CD4-positive, alpha-beta T cell treated with Interleukin-15 for 1 hour (primary cell): Measurements from ENCODE around the gene PTPRK.

Experiments
- DNase-seq: peaks from one replicate; pipeline ENCODE4 v3.0.0-alpha.2; 2020

PTPRK gene

DNA sequence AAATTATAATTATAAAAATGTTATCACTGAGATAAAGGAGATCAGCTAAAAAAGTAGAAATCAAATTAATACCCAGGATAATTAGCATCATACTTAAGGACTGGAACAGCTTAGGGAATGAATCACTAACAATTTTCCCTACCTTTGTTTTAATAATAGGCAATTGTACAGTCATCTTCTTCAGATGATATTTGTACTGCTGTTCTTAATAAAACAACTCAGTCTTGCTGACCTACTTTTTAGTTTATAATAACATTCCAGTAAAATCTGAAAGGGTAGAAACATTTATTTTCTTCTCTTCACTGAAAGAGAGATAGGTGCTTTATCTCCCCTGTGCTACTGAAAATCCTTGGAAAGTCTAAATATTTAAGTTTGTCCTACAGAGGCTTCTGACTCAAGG, 348.3 kb downstream of the PTPRK start:
- DNase-seq = no peak

DNA sequence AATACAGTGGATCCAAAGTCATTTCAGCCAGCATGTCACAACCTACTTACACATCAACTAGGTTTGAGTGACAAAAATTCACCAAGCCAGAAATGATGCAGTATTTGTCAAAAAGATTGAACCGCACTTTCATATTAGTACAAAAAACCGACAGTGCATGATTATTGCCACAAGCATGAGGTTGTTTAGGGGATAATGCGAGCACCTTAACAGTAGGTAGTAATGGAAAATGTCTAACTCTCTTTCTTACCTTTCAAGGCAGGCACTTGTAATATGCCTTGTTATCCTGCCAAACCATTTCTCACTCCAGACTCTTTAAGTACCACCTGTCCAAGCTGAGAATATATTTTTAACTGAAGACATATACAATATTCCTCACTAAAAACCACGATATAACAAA, 349.2 kb downstream of the PTPRK start:
- no peak for DNase-seq

DNA sequence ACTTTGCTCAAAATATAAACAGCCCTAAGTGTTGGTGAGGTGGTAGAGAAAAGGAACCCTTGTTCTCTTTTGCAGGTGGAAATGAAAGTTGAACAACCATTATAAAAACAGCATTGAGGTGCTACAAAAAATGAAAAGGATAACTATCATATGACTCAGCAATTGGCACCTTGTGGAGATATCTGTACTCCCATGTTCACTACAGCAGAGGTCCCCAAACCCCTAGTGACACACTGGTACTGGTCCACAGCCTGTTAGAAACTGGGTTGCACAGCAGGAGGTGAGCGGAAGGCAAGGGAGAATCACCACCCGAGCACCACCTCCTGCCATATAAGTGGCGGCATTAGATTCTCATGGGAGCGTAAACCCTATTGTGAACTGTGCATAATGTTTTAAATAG, 352.2 kb downstream of the PTPRK start:
- no peak for DNase-seq

DNA sequence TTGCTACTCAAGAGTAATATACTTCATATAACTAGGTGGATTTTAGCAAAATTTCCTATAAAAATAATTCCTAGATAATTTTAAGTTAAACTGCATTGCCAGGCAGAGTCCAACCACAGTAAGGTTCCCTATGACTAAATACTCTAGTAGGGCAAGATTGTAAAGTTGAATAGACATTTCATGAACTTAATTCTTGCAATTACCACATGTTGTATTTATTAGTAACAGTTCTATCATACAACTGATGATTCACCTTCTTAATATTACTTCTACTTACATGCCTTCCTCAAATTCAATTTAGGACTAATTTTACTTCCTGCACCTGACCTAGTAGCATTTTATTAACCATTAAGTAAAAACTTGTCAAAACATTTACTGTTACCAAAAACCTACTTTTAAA, 352.8 kb downstream of the PTPRK start:
- no peak for DNase-seq

DNA sequence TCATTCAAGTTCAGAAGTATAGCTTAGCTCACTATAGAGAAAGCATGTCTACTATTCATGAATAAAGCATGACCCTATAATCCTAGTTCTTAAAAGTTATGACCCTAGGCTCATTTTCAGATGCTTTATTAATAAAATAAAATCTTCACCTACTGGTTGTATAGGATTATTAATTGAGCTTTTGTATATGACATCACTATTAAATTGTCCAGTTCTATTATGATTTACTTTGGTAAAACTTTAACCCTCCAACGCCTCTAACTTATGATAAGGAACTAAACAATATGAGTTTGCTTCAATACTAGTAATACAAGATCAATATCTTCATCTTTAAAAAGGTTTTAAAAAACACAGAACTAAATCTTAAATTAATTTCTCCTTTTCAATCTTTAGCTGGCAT, 356.1 kb downstream of the PTPRK start:
- DNase-seq = no peak

DNA sequence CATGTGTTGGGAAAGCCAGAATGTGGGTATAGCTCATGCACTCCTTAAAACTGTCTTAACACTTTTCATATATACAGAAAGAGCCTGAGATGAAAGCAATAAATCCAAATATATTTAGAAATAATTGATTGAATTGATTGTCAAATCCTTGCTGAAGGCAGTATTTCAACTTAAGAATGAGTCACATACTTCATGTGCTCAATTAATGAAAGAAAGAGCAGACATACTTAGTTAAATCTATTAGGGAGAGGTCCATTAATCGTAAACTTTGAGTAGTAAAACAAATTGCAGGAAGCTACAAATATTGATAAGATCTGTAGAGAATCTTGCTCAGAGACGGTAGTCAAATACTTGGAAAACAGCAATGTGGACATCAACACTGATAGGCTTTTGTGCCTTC, 358.0 kb downstream of the PTPRK start:
- DNase-seq = no peak

DNA sequence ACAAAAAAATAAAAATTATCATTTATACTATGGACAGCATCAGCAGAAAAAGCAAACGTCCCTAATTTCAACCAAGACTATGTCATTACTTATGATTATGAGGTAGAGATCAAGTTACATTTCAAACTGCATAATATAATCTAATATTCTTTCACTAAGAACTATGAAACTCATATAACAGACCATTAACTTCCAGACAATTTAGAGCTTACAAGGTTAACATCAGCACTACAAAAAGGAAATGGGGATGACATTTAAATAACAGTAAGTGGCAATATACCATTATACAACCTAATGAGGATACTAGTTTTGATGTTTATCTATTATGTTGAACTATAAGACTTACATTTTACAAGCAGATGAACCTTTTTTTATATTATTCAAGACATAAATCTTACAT, 358.6 kb downstream of the PTPRK start:
- no peak for DNase-seq

DNA sequence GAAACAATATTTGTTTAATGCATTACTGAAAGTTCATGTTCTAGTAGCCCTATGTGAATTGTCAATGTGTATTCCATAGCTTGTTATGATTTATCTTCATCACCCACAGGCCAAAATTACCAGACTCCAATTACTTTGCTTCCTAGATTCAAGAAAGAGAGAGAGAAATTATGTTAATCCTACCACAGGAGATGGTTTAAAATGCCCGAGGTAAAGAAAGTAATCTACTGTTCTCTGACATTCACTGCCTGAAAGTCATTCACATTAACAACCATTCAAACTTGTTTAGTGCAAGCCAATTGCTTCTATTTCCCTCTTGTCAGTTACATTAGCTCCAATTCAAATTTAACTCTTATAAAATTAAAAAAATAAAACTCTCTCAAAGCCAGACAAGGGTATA, 359.1 kb downstream of the PTPRK start:
- DNase-seq = no peak

DNA sequence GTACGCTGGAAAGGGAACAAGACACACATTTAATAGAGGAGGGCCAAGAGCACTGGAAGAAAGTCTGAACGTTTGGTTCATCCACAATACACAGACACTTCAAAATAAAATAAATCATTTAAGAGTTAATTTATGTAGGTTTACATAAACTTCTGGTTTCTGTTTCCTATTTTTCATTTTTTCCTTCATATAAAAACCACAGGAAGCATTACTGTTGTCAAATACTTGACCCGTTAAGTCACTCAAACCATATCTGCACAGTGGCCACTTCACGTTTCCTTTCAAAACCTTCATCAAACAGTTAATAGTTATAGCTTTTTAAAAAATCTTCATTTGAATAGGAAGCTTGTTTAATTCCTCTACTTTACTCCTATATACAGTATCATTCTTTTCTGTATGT, 361.9 kb downstream of the PTPRK start:
- DNase-seq = no peak

DNA sequence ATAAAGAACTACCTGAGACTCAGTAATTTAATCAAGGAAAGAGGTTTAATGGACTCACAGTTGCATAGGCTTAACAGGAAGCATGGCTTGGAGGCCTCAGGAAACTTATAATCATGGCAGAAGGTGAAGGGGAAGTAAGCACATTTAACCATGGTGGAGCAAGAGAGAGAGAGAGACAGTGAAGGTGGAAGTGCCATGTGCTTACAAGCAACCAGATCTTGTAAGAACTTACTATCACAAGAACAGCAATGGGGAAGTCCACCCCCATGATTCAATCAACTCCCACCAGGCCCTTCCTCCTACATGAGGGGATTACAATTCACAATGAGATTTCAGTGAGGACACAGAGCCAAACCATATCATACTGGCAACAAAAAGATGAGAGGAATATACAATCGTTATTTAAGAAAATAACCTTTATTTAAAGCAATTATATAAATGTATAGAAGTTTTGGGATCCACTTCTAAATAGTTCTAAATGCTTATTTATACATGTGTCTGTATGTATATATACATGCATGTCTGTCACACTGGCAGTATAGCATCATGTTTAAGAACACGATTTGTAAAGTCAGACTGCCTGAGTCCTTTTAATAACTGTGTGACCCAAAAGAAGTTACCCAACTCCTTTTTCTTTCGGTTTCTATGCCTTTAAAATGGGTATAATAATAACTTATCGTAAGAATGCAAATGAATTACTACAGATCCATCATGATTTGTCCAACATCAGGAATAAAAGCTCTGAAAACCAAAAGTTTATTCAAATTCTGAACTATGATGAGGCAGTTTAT, 363.9 kb downstream of the PTPRK start:
- DNase-seq = no peak

DNA sequence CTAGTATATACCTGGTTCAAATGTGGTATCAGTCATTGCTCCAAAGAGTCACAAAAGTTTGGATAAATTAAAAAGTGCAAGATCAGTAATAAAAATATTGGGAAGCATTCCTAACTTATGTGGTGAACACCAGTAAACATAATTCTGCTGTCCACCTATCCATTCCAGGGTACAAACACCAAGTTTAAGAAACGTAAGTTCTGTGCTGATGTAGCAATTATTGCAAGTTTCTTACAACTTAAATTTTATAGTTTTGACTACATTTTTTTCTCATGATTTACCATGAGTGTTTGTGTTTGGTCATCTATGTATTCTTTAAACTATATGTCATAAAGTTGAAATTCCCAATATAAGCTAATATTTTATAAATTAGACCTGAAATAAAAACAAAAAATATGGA, 364.6 kb downstream of the PTPRK start:
- no peak for DNase-seq

DNA sequence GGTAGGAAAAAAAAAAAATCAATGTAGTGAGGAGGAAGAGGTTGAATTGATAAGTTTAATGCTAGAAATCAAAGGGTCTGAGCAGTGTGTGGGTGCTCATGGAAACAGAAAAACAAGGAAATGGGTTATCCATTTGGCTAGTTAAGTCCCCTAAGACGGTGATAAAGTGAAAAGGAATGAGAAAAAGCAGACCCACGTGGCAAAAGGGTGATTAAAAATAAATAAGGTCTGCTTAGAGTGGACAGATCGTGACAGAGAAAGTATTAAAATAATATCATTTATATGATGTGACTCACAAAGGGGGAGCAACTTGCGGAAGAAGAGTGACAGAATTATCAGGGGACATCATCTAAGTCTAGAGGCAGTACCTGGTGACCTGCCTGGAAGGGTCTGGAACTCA, 367.8 kb downstream of the PTPRK start:
- DNase-seq = no peak

DNA sequence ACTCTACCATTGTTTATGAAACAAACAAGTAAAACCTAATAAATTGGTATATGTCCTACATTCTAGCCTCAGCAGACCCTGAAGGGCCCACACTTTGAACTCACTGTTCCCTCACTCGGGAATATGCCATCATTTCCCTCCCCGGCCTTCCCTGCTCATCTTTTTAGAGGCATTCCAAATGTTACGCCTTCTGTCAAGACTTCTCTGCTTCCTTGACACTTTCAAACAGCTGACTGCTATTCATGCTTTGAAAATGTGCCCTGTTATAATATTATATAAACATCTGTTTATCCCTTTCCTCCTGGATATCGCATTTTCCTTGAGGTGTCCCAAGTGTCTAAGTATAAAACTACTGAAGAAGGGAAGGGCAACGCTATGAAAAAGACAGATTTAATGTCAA, 370.0 kb downstream of the PTPRK start:
- no peak for DNase-seq

DNA sequence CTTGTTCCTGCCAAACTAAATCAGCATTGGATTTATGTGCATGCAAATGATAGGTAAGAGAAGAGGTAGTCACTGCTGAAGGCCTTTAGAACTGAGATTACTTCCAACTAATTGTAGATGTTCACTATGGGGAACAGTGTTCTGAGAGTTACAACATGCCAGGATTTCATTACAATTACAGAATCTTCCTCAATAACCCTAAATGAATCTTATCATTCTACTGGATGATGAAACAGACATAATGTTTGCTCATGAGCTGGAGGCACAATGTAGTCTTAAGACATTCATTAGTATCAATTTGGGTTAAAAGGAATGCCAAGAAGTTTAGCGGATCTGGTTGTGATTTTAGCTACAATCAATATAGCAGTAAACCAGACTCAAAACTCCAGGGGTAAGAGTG, 370.6 kb downstream of the PTPRK start:
- no peak for DNase-seq

DNA sequence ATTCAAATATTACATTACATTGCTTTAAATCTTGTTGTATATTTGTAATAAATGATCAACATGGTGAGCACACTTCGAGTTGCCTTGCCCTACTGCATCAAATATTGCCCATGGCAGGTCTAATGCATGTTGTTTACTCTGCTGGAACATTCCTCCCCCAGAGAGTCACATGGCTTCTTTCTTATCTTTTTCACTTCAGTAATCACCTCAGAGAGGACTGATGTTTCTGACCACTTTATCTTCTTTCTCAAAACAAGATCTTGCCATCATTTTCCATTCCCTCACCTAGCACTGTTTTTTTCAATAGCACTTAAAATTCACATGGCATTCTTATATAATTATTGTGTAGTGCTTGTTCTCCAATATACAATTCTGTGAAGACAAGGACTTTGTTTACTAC, 376.1 kb downstream of the PTPRK start:
- DNase-seq = no peak

DNA sequence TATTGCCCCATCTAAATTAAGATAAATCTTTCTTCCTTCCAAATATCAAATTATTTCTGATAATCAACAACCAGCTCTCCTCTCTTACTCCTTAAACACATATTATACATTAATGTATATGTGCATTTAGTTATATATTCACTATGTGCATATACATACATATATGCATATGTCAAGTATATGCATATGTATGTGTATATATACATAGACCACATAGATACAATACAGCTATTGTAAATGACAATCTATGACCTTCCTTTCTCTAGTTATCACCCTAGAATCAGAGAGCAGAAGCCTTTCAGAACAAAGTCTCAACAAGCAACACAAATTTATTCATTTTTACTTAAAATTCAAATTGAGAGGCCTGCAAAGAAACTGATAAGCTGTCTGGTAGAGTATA, 378.5 kb downstream of the PTPRK start:
- no peak for DNase-seq

DNA sequence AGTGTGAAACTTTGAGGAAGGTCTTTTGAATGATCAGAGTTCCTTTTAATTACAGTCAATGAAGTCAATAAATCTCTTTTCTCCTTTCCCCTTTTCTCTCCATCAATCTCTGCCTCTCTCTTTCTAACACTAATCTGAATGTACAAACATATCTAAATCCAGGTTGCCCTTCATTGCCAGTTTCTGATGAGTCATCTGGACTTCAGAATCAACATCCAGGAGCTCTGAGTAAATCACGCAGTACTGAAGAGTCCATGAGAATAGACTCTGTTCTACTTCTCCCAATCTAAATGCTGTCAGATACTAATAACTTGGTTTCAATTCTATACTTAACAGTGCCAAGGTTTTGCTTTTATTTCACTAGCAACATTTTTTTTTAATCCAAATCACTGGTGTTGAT, 380.9 kb downstream of the PTPRK start:
- no peak for DNase-seq

DNA sequence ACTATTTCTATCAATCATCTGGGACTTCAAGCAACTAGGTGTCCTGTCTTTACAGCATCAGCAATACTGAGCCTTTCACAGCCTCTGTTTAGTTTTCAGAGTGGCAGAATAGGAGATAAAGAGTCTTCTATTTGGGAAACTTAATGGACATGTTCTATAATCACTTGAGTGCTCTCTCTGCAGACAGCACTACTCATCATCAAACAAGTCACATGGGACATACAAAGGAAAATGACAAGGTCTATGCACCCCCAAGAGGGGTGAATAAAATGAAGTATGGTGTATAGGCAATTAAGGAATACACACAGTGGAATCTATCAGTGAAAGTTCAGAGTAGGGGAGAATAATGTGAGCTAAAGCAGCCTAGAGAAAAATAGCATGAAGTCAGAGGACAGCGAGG, 381.7 kb downstream of the PTPRK start:
- DNase-seq = no peak

DNA sequence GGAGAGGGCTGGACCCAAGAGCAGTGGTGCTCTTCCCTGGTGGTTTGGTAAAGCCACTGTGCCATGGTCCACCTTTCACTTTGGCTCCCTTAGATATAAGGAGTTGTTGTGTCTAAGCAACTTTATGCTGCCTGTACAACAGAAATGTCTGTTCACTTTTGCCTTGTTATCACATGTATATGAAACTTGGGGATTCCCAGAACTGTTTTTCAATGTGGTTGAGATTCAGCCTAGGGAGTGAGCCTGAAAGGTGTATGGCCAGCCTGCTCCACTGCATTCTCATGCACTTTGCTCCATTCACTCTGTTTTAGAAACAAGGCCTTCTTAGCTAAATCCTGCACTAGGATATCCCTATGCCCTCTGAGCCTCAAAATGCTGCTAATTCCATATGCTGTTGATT, 385.1 kb downstream of the PTPRK start:
- DNase-seq = no peak

DNA sequence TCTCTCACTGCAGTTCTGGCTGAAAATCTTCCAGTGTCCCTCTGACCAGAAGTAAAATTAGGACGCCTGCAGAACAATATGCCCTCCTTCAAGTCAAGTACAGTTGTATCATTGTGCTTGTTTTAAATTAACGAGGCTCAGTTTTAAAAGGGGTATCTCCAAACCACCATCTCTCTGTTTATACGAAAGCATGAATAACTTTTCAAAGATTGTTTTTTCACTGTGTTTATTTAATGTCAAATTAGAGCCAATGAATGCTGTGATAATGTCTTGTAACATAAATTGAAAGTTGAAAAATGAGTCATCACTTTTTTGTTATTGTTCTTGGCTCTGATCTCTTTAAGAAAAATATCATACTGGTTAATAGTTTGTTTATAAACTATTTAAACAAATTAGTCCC, 388.8 kb downstream of the PTPRK start:
- no peak for DNase-seq

DNA sequence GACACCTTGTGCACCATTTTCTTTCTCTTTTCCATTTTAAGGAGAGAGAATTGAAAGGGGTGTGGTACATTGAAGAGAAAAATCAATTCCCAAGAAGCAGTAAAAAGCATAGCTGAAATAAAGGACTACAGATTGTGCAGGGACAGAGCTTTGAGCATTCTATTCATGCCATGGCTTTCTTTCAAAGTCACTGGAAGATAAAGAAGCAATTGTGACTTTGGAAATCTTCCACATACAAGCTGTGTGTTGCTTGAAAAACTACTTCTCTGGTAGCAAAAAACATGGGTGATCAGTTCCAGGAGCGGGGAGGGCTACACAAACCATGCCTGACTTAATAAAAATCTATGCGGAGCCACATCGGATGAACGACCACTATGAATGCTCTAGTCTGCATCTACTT, 389.4 kb downstream of the PTPRK start:
- DNase-seq = no peak

DNA sequence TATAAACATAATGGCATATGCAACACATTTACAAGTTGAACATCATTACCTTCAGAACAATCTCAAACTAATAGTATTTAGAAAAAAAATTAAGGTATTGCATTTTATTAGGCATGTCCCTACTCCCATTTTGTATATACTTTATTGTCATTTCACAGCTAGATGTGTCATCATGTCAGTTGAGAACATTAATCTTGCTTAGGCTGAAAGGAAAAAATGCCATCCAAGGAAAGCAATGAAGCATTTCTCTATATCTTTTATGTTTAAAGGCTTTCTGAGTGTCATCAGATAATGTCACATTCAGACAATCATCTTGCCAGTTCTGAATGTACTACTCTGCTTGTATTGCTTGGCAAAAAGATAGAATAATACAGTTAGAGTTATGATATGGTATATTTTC, 390.7 kb downstream of the PTPRK start:
- DNase-seq = no peak

DNA sequence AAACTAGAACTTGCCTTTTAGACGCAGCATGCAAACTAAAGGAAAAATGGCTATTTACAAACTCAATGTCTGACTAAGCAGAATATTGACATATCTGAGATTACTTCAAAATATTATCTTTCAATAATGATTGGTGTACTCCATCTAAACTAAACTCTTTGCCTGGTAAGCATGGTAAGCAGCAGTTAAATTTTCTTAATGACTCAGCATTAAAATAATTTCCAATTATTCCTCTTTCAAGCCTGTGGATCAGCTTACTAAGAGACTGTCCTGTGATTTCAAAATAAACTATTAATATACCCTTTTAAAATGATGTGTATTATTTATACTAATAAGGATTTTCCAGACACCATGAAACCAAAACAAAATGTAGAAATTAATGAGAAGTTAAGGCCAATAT, 392.7 kb downstream of the PTPRK start:
- DNase-seq = no peak

DNA sequence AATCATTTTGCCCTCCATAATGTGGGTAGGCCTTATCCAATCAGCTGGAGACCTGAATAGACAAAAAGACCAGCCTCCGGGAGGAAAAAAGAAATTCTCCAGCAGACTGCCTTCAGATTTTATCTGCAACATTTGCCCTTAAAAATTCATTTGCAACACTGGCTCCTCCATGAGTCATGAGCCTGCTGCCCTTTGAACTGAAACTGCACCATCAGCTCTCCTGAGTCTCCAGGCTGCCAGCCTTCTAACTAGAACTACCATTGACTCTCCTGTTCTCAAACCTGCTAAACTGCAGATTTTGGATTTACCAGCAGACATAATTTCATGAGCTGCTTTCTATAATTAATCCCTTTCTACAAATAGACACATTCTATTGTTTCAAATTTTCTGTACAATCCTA, 395.7 kb downstream of the PTPRK start:
- DNase-seq = no peak

DNA sequence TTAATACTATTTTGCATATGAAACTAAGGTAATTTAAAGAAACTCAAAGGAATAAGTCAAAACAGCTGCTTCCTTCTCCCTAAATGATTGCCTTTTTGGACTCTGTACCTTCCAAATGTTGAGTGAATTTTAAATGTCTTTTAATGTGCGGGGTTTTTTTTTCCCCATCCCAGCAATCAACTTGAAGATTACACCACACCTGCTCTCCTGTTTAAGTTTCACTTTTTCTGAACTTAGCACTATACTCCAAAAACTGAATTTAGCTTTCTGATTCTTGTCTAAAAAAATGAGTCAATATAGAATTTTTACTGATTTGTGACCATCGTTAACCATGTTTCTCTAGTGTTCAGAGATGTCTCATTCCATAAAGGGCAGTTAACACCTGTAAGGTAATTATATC, 398.8 kb downstream of the PTPRK start:
- DNase-seq = no peak

DNA sequence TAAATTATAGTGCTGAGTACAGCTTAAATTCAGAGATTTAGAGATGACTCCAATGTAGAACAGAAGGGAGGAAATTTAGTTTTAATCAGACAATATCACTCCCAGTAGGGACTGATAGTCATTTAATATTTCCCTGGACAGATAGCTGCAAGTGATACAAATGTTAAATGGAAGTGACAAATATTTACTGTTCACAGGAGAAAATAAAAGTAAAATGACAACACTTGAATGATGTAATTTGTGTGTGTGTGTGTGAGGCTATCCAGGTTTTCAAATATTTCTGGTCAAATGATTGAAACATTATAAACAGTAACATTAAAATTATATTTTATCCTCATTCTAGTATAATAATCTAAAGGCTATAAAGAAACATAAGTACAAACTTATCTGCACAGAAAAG, 399.2 kb downstream of the PTPRK start:
- no peak for DNase-seq
